Measurements from ENCODE around the gene UNK.
"Not testable (repeated sequence)": the region's sequence is repeated elsewhere in the genome, so short reads cannot be mapped to it uniquely, and the experiment has no call there.

Gene UNK

DNA sequence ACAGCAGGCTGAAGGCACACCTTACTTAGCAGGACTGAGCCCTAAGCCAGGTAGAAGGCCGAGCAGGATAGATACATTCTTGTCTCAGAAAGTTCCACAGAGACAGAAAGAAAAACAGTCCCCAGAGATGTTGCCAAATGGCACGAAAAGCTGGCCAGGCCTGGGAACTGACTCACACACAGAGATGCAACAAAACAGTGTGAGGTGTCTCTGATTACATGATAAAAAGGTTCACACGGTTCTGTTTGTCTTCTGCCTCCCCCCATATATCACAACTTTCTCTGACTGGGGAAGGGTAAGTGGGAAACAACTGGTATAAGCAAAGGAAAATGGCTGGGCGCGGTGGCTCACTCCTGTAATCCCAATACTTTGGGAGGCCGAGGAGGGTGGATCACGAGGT lies 68.8 kb downstream of the UNK start:
- DNase-seq = no peak

DNA sequence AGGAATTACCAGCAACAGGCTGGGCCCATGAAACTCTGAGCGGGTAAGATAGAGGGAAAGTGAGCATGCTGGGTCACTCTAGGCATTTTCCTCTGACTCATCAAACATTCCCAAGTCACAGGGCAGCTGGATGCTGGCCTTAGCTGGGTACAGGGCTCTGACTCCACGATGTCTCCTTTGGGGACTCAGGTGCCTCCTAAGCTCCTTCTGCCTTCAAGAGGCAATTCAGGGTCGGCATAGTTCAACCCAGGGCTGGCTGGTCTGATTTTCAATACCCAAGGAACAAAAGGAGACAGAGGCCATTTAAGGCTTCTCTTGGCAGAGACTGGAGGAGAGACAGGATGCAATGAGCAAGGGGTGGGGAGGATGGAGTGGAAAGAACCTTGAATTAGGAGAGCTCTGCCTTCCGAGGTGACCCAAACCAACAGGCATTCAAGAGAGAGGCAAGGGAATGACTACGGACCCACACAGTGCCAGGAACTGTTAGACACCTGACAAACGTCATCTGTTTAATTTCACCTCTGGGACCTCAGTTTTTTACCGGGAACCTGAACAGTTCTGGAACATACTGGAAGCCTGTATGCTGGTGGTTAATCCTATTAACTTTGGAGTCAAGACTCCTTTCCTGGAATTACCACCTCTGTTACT lies 69.6 kb downstream of the UNK start:
- DNase-seq = no peak

DNA sequence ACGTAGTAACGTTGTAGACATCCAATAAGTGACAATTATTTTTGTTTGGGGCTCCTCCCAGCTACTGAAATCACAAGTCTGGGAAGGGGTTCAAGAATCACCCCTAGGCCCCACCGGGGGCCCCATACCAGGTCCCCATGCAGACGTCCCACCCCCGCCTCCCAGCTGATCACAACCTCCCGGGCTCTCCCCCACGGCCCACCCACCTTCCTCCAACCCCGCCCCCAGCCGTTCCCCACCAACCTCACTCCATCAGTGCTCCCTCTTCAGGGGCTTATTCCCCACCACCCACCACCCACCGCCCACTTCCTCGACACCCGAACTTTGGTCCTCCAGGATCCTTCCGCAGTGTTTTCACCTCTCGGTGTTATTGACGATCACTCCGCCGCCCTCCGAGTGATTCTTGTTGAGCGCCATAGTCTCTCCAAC lies 70.3 kb downstream of the UNK start:
- no peak for DNase-seq

DNA sequence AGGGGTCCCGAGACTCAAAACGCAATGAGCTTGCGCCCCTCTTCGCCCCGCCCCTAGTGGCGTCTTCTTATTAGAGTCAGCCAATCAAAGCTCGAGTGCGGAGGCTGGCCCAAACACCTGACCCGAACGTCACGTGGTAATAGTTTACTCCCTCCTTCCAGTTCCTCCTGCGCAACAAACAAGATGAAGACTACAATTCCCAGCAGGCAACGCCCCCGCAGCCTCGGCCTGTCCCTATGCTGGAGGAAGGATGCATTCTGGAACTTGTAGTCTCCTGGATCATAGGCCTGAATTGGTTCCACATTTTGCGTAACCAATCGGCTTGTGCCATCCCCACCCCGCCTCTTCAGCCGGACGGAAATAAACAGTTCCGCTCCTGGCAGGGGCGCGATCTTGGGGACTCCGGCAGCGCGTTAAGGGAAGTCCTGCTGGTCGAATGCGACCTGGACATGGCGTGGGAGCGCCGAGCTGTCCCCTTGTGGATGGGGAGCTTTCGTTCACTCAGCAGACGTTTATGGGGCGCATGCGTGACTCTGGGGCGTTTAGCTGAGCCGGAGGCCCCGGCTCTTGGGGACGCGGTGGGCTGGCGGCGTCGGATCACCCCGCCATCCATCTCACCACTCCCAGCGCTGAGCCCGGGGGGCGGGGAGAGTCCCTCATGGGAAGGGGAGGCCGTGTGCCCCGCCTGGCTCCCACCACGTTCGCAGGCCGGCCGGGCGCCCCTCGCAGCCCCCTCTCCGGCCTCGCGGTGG lies 70.9 kb downstream of the UNK start, which contains the start of gene WBP2:
Gene WBP2 (minus strand): TSS at position 26 of the 752 bp plus-strand sequence. CDS start 38 bp downstream, outside the sequence.
- peak; percentile 98 for DNase-seq

DNA sequence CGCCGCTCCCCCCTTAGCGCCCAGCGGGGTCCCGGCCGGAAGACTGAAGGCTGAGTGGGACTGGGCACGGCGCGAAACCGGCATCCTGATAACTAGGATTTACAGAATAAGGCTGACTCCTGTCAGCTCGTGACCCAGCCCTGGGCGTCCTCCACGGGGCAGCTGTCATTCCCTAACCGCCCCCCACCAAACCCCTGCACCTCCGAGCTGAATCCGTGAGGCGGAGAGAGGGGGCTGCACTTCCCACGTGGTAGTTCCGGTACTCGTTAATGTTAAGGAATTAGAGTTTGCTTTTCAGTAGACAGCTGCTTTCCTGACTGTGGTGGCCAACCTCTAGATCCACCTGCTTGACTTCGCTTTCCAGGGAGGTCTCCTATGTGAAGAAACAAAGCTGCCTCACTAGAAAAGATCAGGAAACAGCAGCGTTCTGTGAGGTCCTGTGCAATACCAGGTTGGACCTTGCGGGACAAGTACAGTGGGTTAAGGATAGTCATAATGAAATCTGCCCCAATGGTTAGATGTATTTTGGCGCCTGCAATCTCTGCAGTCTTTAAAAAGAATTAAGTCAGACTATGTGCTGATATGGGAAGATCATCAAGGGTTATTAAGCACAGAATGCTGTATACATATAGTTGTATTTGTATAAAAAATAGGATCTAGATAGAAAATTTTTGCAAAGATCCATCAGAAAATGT lies 71.6 kb downstream of the UNK start:
- DNase-seq = peak; percentile 29

DNA sequence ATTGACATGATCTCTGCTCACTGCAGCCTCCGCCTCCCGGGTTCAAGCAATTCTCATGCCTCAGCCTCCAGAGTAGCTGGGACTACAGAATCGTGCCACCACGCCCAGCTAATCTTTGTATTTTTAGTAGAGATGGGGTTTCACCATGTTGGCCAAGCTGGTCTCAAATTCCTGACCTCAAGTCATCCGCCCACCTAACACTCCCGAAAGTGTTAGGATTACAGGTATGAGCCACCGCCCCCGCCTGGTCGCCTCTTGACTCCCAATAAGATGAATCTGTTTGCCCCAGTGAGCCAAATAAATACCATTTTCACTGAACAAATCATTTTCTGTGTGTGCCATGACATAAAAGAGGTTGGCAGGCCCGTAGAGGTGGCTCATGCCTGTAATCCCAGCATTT lies 74.8 kb downstream of the UNK start:
- DNase-seq = not testable (repeated sequence)

DNA sequence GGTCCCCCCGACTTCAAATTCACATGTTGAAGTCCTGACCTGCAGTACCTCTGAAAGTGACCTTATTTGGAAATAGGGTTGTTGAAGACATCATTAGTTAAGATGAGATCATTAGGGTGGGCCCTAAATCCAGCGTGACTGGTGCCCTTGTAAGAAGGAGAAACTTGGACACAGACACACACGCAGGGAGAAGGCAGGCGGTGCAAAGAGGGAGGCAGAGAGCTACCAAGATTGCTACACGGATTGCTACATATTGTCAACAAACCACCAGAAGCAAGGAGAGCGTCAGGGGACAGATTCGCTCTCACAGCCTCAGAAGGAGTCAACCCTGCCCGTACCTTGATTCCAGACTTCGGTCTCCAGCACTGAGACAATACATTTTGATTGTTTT lies 77.3 kb downstream of the UNK start:
- no peak for DNase-seq

DNA sequence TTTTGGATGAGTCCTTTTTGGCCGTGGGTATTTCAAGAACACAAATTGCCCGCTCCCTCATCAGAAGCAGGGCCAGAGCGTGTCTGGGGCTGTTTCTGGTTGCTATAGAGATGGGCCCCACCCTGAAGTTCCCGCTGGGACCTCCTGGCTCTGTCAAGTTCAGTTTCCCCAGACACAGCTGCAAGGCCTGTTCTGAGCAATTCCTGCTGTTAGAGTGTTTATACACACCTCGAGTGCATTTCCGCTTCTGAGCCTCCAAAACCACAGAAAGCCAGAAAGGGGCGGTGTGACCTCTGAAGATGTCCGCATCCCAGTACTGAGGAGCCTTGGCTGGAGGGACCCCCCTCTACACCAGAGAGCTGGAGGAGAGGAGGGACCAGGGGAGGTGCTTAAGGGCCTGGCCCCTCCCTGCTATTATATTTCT lies 79.9 kb downstream of the UNK start:
- peak; percentile 69 for DNase-seq

DNA sequence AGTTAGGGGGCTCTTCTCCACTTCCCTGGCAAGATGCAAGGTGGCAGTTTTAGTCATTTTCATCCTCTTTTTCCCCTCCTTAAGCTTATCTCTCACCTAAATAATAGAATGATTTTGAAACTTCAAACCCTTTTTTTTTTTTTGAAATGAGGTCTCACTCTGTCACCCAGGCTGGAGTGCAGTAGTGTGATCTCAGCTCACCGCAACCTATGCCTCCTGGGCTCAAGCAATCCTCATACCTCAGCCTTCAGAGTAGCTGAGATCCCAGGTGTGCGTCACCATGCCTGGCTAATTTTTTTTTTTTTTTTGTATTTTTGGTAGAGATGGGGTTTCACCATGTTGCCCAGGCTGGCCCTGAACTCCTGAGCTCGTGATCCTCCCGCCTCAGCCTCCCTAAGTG lies 80.3 kb downstream of the UNK start:
- not testable (repeated sequence) for DNase-seq

DNA sequence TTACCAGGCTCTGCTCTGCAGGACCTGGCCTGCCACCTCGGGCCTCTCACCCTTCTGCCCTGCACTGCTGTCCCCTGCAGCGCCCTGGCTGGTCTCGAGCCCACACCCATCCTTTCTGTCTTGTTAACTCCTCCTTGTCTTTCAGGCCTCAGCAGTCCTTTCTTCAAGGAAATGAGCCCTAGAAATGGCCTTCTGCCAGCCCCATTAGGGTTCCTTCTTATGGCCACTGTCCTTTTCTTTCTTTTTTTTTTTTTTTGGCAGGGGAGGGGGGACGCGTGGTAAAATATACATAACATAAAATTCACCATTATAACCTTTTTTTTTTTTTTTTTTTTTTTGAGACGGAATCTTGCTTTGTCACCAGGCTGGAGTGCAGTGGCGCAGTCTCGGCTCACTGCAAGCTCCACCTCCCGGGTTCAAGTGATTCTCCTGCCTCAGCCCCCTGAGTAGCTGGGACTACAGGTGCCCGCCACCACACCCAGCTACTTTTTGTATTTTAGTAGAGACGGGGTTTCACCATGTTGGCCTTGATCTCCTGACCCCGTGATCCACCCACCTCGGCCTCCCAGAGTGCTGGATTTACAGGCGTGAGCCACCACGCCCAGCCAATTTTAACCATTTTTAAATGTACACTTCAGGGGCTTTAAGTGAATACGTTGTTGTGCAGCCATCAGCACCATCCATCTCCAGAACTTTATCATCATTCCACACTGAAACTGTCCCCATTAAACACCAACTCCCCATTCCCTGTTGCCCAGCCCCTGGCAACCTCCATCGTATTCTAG lies 81.0 kb downstream of the UNK start:
- not testable (repeated sequence) for DNase-seq

DNA sequence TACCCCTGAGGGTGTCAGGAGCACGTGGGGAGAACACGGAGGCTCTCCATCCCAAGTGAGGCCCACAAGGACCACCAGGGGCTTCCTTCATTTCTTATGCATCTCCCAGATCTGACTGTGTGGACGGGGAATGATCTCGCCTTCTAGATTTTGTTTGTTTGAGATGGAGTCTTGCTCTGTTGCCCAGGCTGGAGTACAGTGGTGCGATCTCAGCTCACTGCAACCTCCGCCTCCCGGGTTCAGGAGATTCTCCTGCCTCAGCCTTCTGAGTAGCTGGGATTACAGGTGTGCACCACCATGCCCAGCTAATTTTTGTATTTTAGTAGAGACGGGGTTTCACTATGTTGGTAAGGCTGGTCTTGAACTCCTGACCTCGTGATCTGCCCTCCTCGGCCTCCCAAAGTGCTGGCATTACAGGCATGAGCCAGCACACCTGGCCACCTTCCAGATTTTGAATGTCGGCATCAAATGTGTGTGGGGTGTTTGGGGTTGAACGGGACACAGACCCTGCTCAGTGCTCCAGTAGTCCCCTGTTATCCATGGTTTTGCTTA lies 84.2 kb downstream of the UNK start:
- DNase-seq = not testable (repeated sequence)

DNA sequence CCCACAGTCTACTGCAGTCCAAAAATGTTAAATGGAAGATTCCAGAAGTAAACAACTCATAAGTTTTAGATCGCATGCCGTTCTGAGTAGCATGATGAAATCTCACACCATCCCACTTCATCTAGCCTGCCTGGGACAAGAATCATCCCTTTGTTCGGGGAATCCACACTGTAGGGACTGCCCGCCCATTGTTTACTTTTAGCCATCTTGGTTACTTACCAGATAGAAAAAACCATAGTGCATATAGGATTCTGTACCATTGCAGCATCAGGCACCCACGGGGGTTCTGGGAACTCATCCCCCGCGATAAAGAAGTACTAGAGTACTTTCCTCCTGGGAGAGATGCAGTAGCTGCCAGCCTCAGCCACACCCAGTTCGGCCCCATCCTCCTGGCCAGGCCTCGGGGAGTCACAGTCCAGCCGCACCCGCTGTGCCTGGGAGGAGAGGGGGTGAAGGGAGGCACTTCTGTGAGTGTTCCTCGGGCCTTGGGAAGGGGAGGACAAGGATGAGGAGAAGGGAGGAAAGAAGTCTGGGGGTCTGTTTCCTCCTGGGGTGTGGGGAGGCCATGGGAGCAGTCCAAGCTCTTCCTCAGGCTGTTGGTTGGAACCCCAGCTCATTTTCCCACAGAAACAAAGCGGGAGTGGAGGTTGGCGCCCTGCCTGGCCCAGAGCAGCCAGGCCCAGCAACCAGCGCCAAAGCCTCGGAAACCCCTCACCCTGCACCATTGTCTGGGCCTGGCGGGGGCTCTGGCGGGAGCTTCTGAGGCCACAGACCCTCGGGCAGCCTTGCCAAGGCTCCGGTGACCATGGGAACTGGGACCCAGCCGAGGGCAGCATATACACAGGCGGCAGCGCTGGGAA lies 84.9 kb downstream of the UNK start:
- no peak for DNase-seq

DNA sequence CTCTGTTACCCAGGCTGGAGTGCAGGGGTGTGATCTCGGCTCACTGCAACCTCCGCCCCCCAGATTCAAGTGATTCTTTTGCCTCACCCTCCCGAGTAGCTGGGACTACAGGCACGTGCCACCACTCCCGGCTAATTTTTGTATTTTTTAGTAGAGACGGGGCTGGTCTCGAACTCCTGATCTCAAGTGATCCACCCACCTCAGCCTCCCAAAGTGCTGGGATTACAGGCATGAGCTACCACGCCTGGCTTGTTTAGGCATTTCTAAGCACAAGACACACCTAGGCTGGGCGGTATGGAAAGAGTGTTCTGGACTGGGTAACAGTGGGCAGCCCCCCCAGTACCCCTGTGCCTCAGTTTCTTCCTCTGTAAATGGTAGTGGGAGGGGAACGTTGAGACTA lies 85.6 kb downstream of the UNK start:
- DNase-seq = not testable (repeated sequence)

DNA sequence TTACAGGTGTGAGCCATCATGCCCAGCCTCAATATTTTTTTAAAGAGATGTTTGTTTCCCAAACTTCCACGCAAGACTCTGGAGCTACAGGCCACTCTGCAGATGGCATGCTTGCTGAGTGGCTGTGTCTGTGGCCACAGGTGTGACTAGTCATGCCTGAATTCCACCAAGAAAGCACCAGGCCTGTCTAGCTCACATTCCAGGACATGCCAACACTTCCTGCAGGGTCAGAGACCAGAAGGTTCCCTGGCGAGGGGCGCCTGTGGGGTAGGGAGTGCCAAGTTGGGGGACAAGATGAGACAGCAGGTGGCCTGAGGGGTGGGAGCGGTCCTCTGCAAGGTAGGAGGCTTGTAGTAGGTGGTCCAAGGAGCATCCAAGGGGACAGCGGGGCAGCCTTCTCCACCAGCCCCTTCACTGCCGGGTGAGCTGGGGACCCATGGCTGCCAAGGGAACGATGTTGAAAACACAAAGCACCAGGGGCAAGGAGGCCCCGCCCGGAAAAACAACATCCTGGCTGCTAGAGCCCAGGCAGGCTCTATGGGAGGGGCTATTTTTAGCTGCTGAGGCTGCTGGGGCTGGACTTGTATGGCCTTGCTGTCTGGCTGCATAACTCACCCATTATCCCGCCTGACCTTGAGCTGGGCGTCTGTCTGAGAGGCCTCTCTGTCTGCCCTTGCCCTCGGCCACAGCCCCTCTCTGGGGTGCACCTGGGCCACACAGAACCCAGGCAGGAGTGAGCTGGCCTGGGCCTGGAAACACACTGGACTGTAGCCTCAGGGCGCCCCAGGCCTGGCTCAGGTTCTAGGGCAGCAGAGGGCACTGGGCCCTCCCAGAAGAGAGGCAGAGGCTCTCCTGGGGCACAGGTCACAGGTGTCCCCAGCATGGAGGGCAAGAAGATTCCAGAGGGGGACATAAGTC lies 88.1 kb downstream of the UNK start:
- DNase-seq = no peak

DNA sequence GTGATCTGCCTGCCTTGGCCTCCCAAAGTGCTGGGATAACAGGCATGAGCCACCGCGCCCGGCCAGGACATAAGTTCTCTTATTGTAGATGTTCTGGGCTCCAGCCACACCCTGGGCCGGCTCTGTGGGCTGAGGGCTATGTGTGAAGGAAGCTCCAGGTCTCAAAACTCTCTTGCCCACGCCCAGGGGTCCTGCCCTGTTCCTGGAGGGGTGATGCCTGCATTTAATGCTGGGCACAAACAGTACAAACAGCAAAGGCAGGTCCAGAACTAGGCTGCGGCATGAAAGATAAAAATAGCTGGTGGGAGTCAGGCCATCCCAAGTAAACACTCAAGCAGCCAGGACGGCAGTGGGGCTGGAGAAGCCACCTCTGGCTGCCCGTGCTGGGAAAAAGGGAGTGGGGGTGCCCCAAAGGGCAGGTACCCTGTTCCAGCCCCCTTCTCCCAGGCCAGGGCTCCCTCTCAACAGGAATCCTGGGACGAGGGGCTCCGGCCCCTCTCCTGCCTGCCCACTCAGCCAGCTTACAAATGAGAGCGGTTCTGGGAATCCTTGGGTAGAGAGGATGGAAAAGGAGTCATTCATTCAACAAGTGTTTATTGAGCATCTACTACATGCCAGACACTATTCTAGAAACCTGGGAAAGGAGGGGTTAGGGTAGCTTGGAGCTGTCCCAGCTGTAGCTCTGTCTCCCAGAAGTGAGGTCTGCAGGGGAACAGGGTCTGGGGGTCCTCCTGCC lies 89.1 kb downstream of the UNK start:
- DNase-seq = no peak

DNA sequence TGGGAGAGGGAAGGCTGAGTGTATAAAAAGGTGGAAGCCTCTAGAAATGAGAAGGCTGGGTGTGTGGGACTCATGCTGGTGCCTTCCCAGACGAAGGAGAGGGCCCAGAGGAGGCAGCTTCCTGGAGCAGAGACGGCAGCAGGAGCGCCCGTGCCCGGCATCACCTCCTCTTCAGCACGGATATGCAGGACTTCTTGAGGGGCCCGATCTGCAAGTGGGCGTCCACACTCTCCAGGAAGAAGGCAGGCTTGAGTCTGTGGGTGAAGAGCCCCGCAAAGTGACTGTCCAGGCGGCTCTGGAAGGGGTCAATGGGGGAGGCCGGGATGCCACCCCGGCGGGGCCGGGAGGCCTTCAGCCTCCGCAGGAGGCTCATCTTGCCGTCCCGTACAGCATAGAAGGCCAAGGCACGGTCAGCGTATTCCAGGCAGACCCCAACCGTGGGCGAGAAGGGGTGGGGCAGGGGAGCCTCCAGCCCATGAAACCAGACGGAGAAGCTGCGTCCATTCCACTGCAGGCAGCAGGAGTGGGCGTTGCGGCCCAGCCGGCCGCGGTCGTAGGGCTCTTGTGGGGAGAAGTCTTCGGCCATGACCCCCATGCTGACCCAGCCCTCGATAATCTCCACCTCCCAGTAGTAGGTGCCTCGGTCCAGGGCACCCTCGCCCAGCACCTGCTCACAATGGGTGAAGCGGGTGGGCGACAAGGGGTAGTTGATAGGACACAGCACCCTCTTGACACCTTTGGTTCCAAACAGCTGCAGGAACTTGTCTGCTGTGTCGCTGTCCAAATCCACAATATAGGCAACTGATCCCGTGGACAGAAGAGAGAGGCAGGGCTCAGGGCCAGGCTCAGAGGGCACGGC lies 89.9 kb downstream of the UNK start:
- no peak for DNase-seq
